ENCODE results near the gene DUSP28.
"Not testable (repeated sequence)": the region's sequence is repeated elsewhere in the genome, so short reads cannot be mapped to it uniquely, and the experiment has no call there.

DUSP28 gene

GRCh38 chr2:240528406-240529040, 31.6 kb upstream of the DUSP28 start:
- DNase-seq: no peak

GRCh38 chr2:240529344-240529999, 30.7 kb upstream of the DUSP28 start:
- no peak for DNase-seq

GRCh38 chr2:240530181-240530580, 30.0 kb upstream of the DUSP28 start:
- no peak for DNase-seq

GRCh38 chr2:240531038-240531437, 29.1 kb upstream of the DUSP28 start:
- DNase-seq: no peak

- no peak for DNase-seq
Measured at GRCh38 chr2:240532031-240532775, 28.0 kb upstream of the DUSP28 start.

GRCh38 chr2:240538031-240538780, 22.0 kb upstream of the DUSP28 start:
- DNase-seq: no peak

- not testable (repeated sequence) for DNase-seq
Measured at GRCh38 chr2:240539101-240539500, 21.1 kb upstream of the DUSP28 start.

GRCh38 chr2:240539906-240540305, 20.3 kb upstream of the DUSP28 start:
- DNase-seq: no peak

GRCh38 chr2:240551288-240551687, 8.9 kb upstream of the DUSP28 start:
- DNase-seq: no peak

- no peak for DNase-seq
Measured at GRCh38 chr2:240551811-240552210, 8.3 kb upstream of the DUSP28 start.

- no peak for DNase-seq
Measured at GRCh38 chr2:240553956-240554480, 6.1 kb upstream of the DUSP28 start.

- no peak for DNase-seq
Measured at GRCh38 chr2:240554767-240555493, 5.2 kb upstream of the DUSP28 start.

GRCh38 chr2:240555541-240556250, 4.5 kb upstream of the DUSP28 start:
- DNase-seq: no peak

- DNase-seq: no peak
Measured at GRCh38 chr2:240556553-240557100, 3.5 kb upstream of the DUSP28 start.

- no peak for DNase-seq
Measured at GRCh38 chr2:240557101-240557751, 2.9 kb upstream of the DUSP28 start.

GRCh38 chr2:240557808-240558207, 2.3 kb upstream of the DUSP28 start, which contains the start of gene ANKMY1:
Gene ANKMY1, minus strand, starts transcription at chr2:240557988. Its CDS starts 653 bp downstream, at chr2:240557335.
- DNase-seq: peak; percentile 33

- DNase-seq: no peak
Measured at GRCh38 chr2:240558236-240558761, 1.9 kb upstream of the DUSP28 start.

GRCh38 chr2:240559286-240559685, 871 bp upstream of the DUSP28 start:
- DNase-seq: no peak

GRCh38 chr2:240560480-240561324, 545 bp downstream of the DUSP28 start:
- peak; percentile 97 for DNase-seq

Measured in NCI-H2227 treated with DMSO at 0.1 percent for 48 hours (cell line).